ENCODE results near the gene PSMC4. TPM values are rescaled to one million over a fixed set of nuclear protein-coding genes. Genes with fewer than 3 reads are reported as not detected.

The PSMC4 gene
- total RNA-seq, 1 experiment from 2014 or later, result 2,386 TPM

GRCh38 chr19:39943586-39943985, 27.4 kb upstream of the PSMC4 start:
- BruUV-seq (replicated peaks), result no TSS peak
- Histone ChIP-seq H3K9me3 (ENCODE audit: control insufficient read depth, insufficient read depth, low read depth, low read length) (peaks cover 12% of the 10 kb centered on the region; the same call in 1 of the 2 replicates), H3K36me3 (ENCODE audit: control insufficient read depth, insufficient read depth, low read length) (no peaks in the 10 kb centered on the region), H3K4me1 (ENCODE audit: control insufficient read depth, insufficient read depth, low read length) (peaks cover 8% of the 10 kb centered on the region), H3K27me3 (ENCODE audit: control insufficient read depth, insufficient read depth, low read length) (peaks cover 23% of the 10 kb centered on the region), H3K4me3 (ENCODE audit: low read depth in 2 of 2, low read length in 2 of 2) (no peak overlapping the region), H3K27ac (ENCODE audit: low read length) (no peak overlapping the region)
- TF ChIP-seq POLR2AphosphoS5 (IDR thresholded peaks at IDR 0.05; ENCODE audit: low read depth, low read length) (no peak), SIN3A (IDR thresholded peaks at IDR 0.05; ENCODE audit: borderline replicate concordance, insufficient read depth, low read depth, low read length) (no peak), TCF7L2 (IDR thresholded peaks at IDR 0.05; ENCODE audit: low read depth, low read length) (no peak), CTCF (IDR thresholded peaks at IDR 0.05) (no peak), REST (IDR thresholded peaks at IDR 0.05; ENCODE audit: insufficient read depth in 1 of 2, low read depth in 2 of 2, low read length in 1 of 2) (no peak)
- CTCF ChIA-PET, result interaction anchor here (1.2 to 2.7 kb wide), 2 partner anchors 27 to 176 kb away, joined by 6 to 13 read pairs; partner anchors contain the start of gene PSMC4
- POLR2A ChIA-PET, result interaction anchor here (0.6 kb wide), 1 partner anchor 245 kb away, joined by 4 read pairs; no protein-coding TSS in a partner anchor
- ATAC-seq (no peak), DNase-seq (ENCODE audit: low read depth, low spot score) (no peak)
- in situ Hi-C loops (cut with HindIII; ENCODE audit: low pct_unique_long_range_greater_than_20kb, low sequenced_read_pairs), result loop anchor here (10.0 to 25.0 kb wide), 2 partner anchors 659 to 956 kb away; partner anchors contain the start of gene FBXO17
- intact Hi-C loops (cut with micrococcal nuclease; ENCODE audit: unreplicated experiment), result no loop called here

GRCh38 chr19:39946532-39946931, 24.4 kb upstream of the PSMC4 start:
- H3K9me3 ChIP-seq (ENCODE audit: control insufficient read depth, insufficient read depth, low read depth, low read length), result no peaks in the 10 kb centered on the region
- DNase-seq (ENCODE audit: low read depth, low spot score) (no peak), ATAC-seq (no peak)
- intact Hi-C loops (cut with micrococcal nuclease; ENCODE audit: unreplicated experiment) (no loop called here), in situ Hi-C loops (cut with HindIII; ENCODE audit: low pct_unique_long_range_greater_than_20kb, low sequenced_read_pairs) (loop anchor here (5.0 to 25.0 kb wide), 4 partner anchors 164 to 959 kb away; partner anchors contain the start of gene FBXO17)
- no peaks in the 10 kb centered on the region for H3K36me3 ChIP-seq (ENCODE audit: control insufficient read depth, insufficient read depth, low read length)
- peaks cover 7% of the 10 kb centered on the region for H3K4me1 ChIP-seq (ENCODE audit: control insufficient read depth, insufficient read depth, low read length)
- H3K27me3 ChIP-seq (ENCODE audit: control insufficient read depth, insufficient read depth, low read length), result peaks cover 6% of the 10 kb centered on the region; the same call in 1 of the 2 replicates
- no peak overlapping the region for H3K27ac ChIP-seq (ENCODE audit: low read length)
- no TSS peak for BruUV-seq (replicated peaks)
- TF ChIP-seq TCF7L2 (IDR thresholded peaks at IDR 0.05; ENCODE audit: low read depth, low read length) (no peak), CTCF (IDR thresholded peaks at IDR 0.05) (no peak), POLR2AphosphoS5 (IDR thresholded peaks at IDR 0.05; ENCODE audit: low read depth, low read length) (no peak), REST (IDR thresholded peaks at IDR 0.05; ENCODE audit: insufficient read depth in 1 of 2, low read depth in 2 of 2, low read length in 1 of 2) (no peak), SIN3A (IDR thresholded peaks at IDR 0.05; ENCODE audit: borderline replicate concordance, insufficient read depth, low read depth, low read length) (no peak)
- POLR2A ChIA-PET, result interaction anchor here (0.7 to 1.7 kb wide), 8 partner anchors 11 to 355 kb away, joined by 3 to 22 read pairs (median 6); no protein-coding TSS in a partner anchor
- CTCF ChIA-PET, result interaction anchor here (0.7 to 1.8 kb wide), 6 partner anchors 9 to 727 kb away, joined by 3 to 20 read pairs (median 4); partner anchors contain the start of gene PSMC4
- H3K4me3 ChIP-seq (ENCODE audit: low read depth in 2 of 2, low read length in 2 of 2), result no peak overlapping the region
